Loucy (cell line): ENCODE measurements around the gene PPP4R4.

Experiments
- CTCF ChIP-seq: fragments of 200-600 bp; sonication (generic); conservative IDR thresholded peaks from 2 replicates; pipeline ENCODE4 v1.5.1; 2014; ENCODE audit warnings: mild to moderate bottlenecking, antibody characterized with exemption, low read length
- EZH2phosphoT487 ChIP-seq: fragments of 200-600 bp; IDR thresholded peaks from 2 replicates; pipeline ENCODE4 v1.6.1; 2018; ENCODE audit warnings: antibody characterized with exemption, mild to moderate bottlenecking, moderate library complexity, borderline replicate concordance

GRCh38 chr14:94144765-94145164 lies 29.4 kb upstream of the PPP4R4 start:
- TF ChIP-seq CTCF = no peak
- TF ChIP-seq EZH2phosphoT487 = no peak
